ENCODE results near the gene SAPCD2.

- no peak for TF ChIP-seq CTCF (IDR thresholded peaks at IDR 0.05; ENCODE audit: low read depth, low read length, poor library complexity, severe bottlenecking)
- no peak for TF ChIP-seq EZH2phosphoT487 (IDR thresholded peaks at IDR 0.05; ENCODE audit: borderline replicate concordance, low read length)
Observed at GRCh38 chr9:137042751-137043727, 27.3 kb downstream of the SAPCD2 start.
